ENCODE measurements around the gene PIGL.

Gene PIGL

GRCh38 chr17:16215273-16215964 lies 1.6 kb upstream of the PIGL start, which contains the start of gene NCOR1:
NCOR1 (minus strand) TSS chr17:16215534; CDS start chr17:16194569, 20,965 bp downstream.
- TF ChIP-seq GATA2 (IDR thresholded peaks at IDR 0.05; ENCODE audit: low read depth, low read length) (no peak), GATA3 (IDR thresholded peaks at IDR 0.05; ENCODE audit: low read depth, low read length) (no peak)

GRCh38 chr17:16215965-16216316 lies 1.1 kb upstream of the PIGL start:
- no peak for TF ChIP-seq GATA2 (IDR thresholded peaks at IDR 0.05; ENCODE audit: low read depth, low read length)
- no peak for TF ChIP-seq GATA3 (IDR thresholded peaks at IDR 0.05; ENCODE audit: low read depth, low read length)

DNA sequence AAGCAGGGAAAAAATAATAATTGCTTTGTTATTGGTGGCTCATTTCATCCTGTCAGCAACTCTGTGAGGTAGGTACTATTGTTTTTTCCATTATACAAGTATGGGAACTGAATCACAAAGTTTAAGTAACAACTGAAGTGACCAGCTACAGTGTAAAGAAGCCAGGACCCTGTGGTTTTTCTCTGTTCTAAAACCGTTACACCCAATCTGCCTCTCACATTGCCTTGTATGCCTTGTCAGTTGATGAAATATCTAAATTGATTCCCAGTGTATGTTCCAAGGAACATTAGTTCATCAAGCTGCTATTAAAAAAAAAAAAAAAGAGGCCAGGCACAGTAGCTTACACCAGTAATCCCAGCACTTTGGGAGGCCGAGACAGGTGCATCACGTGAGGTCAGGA lies 5.4 kb downstream of the PIGL start:
- TF ChIP-seq GATA3 (IDR thresholded peaks at IDR 0.05; ENCODE audit: low read depth, low read length) (no peak), GATA2 (IDR thresholded peaks at IDR 0.05; ENCODE audit: low read depth, low read length) (no peak)

GRCh38 chr17:16232391-16232790 lies 15.4 kb downstream of the PIGL start:
- no peak for TF ChIP-seq GATA2 (IDR thresholded peaks at IDR 0.05; ENCODE audit: low read depth, low read length)
- no peak for TF ChIP-seq GATA3 (IDR thresholded peaks at IDR 0.05; ENCODE audit: low read depth, low read length)

DNA sequence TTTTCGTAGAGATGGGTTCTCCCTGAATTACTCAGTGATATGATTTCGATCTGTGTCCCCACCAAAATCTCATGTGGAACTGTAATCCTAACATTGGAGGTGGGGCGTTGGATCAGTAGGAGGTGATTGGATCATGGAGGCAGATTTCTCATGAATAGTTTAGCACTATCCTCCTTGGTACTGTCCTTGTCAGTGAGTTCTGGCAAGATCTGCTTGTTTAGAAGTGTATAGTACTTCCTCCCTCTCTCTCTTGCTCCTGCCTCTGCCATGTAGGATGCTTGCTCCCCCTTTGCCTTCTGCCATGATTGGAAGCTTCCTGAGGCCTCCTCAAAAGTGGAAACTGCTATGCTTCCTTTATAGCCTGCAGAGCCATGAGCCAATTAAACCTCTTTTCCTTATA lies 22.9 kb downstream of the PIGL start:
- TF ChIP-seq GATA2 (IDR thresholded peaks at IDR 0.05; ENCODE audit: low read depth, low read length) (no peak), GATA3 (IDR thresholded peaks at IDR 0.05; ENCODE audit: low read depth, low read length) (no peak)

- TF ChIP-seq GATA2 (IDR thresholded peaks at IDR 0.05; ENCODE audit: low read depth, low read length) = no peak
- no peak for TF ChIP-seq GATA3 (IDR thresholded peaks at IDR 0.05; ENCODE audit: low read depth, low read length)
These were observed 24.9 kb downstream of the PIGL start for GRCh38 chr17:16241906-16242399.

GRCh38 chr17:16243385-16243784 lies 26.4 kb downstream of the PIGL start:
- TF ChIP-seq GATA2 (IDR thresholded peaks at IDR 0.05; ENCODE audit: low read depth, low read length) (no peak), GATA3 (IDR thresholded peaks at IDR 0.05; ENCODE audit: low read depth, low read length) (no peak)

GRCh38 chr17:16243801-16244567 lies 27.0 kb downstream of the PIGL start:
- no peak for TF ChIP-seq GATA3 (IDR thresholded peaks at IDR 0.05; ENCODE audit: low read depth, low read length)
- TF ChIP-seq GATA2 (IDR thresholded peaks at IDR 0.05; ENCODE audit: low read depth, low read length) = peak; percentile 43

GRCh38 chr17:16247586-16247984 lies 30.6 kb downstream of the PIGL start:
- no peak for TF ChIP-seq GATA2 (IDR thresholded peaks at IDR 0.05; ENCODE audit: low read depth, low read length)
- no peak for TF ChIP-seq GATA3 (IDR thresholded peaks at IDR 0.05; ENCODE audit: low read depth, low read length)

GRCh38 chr17:16250635-16251034 lies 33.6 kb downstream of the PIGL start:
- no peak for TF ChIP-seq GATA2 (IDR thresholded peaks at IDR 0.05; ENCODE audit: low read depth, low read length)
- no peak for TF ChIP-seq GATA3 (IDR thresholded peaks at IDR 0.05; ENCODE audit: low read depth, low read length)

DNA sequence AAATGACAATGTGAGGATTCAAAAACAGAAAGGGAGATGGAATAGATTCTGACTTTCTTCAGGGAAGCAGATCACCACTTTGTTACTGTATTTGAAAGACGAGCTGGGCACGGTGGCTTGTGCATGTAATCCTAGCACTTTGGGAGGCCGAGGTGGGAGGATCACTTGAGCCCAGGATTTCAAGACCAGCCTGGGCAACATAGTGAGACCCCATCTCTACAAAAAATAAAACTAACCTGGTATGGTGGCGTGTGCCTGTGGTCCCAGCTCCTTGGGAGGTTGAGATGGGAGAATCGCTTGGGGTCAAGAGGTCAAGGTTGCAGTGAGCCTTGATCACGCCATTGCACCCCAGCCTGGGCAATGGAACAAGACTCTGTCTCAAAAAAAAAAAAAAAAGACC lies 34.0 kb downstream of the PIGL start:
- TF ChIP-seq GATA3 (IDR thresholded peaks at IDR 0.05; ENCODE audit: low read depth, low read length) (no peak), GATA2 (IDR thresholded peaks at IDR 0.05; ENCODE audit: low read depth, low read length) (no peak)

GRCh38 chr17:16251556-16251955 lies 34.5 kb downstream of the PIGL start:
- TF ChIP-seq GATA3 (IDR thresholded peaks at IDR 0.05; ENCODE audit: low read depth, low read length) (no peak), GATA2 (IDR thresholded peaks at IDR 0.05; ENCODE audit: low read depth, low read length) (no peak)

GRCh38 chr17:16254773-16255400 lies 37.9 kb downstream of the PIGL start:
- TF ChIP-seq GATA3 (IDR thresholded peaks at IDR 0.05; ENCODE audit: low read depth, low read length) (no peak), GATA2 (IDR thresholded peaks at IDR 0.05; ENCODE audit: low read depth, low read length) (no peak)

DNA sequence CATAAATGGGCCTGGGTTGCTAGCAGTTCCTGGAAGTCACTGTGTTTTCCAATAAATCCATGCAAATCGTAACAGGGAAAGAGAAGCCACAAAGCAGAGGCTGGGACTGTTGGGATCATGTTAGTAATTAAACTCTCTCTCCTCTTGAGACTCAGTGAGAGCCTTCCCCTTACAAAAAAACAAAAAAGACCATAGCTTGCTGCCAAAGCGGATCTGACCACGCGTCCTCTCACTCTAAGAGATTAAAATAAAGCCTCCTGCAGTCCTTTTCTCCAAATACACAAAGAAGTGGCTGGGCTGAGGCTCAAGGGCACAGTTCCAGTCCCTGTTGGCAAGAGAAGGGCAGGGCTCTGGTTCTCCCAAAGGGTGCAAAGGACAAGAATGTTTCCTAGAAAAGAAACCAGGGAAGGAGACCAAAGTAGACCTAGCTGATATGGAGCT lies 38.5 kb downstream of the PIGL start:
- no peak for TF ChIP-seq GATA3 (IDR thresholded peaks at IDR 0.05; ENCODE audit: low read depth, low read length)
